Erythroblast (primary cell): Measurements from ENCODE around the gene BRCC3.

Source experiments
- GATA1 ChIP-seq: IDR thresholded peaks from 2 replicates; pipeline ENCODE4 v1.6.1; 2011; ENCODE audit warnings: low read depth, mild to moderate bottlenecking, control low read depth, low read length, moderate library complexity
- POLR2A ChIP-seq: IDR thresholded peaks from 2 replicates; pipeline ENCODE4 v1.6.1; 2011; ENCODE audit warnings: mild to moderate bottlenecking, low read length

GRCh38 chrX:155148724-155149537, 77.6 kb downstream of the BRCC3 start:
- TF ChIP-seq POLR2A (no peak), GATA1 (no peak)
